ENCODE measurements around the gene TMEM11. TPM values are rescaled to one million over a fixed set of nuclear protein-coding genes. Genes with fewer than 3 reads are reported as not detected.

TMEM11 gene
- total RNA-seq, 1 donor from 2014 or later, result 35.6 TPM

DNA sequence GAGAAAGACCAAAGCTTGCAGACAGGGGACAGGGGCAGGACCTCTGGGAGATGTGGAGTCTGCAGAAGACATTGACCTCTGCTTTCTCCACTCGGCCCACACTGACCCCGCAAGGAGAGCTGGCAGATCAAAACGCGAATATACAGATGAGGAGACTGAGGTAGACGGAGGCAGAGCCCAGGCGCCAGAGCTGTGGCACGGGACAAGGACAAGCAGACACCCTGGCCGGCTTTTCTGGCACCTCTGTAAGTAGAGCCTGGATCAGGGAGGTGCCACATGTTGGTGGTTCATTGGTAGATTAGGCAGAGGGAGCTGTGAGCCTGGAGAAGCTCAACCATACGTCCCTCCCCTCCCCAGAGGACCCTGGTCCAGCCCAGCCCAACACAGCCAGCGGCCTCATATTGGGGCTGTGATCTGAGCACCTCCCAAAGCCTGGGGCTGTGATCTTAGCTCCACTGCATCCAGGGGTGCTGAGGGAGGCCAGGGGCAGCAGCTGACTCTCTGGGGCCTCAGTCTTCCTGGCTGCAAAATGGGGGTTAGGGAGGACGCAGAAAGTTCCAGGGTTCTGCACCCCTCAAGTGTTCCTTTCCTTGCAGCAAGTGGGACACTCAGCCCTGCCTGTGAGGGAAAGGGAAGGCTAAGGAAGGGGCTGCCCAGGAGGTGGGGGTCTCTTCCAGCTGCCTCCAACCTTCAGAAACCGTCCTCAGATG is 35.3 kb upstream of the TMEM11 start:
- no peak for DNase-seq (ENCODE audit: low spot score)
- intact Hi-C loops (cut with micrococcal nuclease), result no loop called here
- no peak overlapping the region for H3K27ac Mint-ChIP-seq
- no peaks in the 10 kb centered on the region for H3K36me3 Mint-ChIP-seq (ENCODE audit: low read depth)
- peaks cover 6% of the 10 kb centered on the region for H3K27me3 Mint-ChIP-seq (ENCODE audit: insufficient read depth)
- H3K4me1 Mint-ChIP-seq (ENCODE audit: low read depth), result peaks cover 7% of the 10 kb centered on the region
- H3K9me3 Mint-ChIP-seq, result no peaks in the 10 kb centered on the region
- no peak overlapping the region for H3K4me3 Mint-ChIP-seq

DNA sequence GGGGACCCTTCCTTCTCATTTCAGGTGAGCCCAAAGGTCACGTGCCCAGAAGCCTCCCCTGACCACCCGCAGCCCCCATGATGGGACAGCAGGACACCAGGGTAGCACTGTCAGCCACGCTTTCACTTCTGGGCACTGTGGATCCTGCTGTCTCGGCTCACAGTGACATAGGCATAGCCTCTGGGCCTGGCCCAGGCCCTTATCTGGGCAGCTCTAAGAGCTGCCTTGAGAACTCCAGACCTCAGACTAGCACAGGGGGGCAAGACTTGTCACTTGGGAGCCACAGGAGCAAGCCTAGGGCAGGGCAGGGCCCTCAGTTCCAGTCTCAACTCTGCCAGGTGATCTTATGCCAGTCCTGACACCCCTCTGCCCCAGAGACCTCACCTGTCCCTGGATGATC is 34.5 kb upstream of the TMEM11 start:
- H3K36me3 Mint-ChIP-seq (ENCODE audit: low read depth), result no peaks in the 10 kb centered on the region
- intact Hi-C loops (cut with micrococcal nuclease), result no loop called here
- no peak overlapping the region for H3K4me3 Mint-ChIP-seq
- no peak for DNase-seq (ENCODE audit: low spot score)
- H3K4me1 Mint-ChIP-seq (ENCODE audit: low read depth), result peaks cover 7% of the 10 kb centered on the region
- no peak overlapping the region for H3K27ac Mint-ChIP-seq
- no peaks in the 10 kb centered on the region for H3K9me3 Mint-ChIP-seq
- H3K27me3 Mint-ChIP-seq (ENCODE audit: insufficient read depth), result peaks cover 5% of the 10 kb centered on the region

- peaks cover 5% of the 10 kb centered on the region for H3K27me3 Mint-ChIP-seq (ENCODE audit: insufficient read depth)
- H3K4me3 Mint-ChIP-seq, result no peak overlapping the region
- DNase-seq (ENCODE audit: low spot score), result no peak
- H3K9me3 Mint-ChIP-seq, result no peaks in the 10 kb centered on the region
- no peak overlapping the region for H3K27ac Mint-ChIP-seq
- H3K4me1 Mint-ChIP-seq (ENCODE audit: low read depth), result peaks cover 7% of the 10 kb centered on the region
- intact Hi-C loops (cut with micrococcal nuclease), result no loop called here
- no peaks in the 10 kb centered on the region for H3K36me3 Mint-ChIP-seq (ENCODE audit: low read depth)
These were observed 33.7 kb upstream of the TMEM11 start for GRCh38 chr17:21247552-21248258.

DNA sequence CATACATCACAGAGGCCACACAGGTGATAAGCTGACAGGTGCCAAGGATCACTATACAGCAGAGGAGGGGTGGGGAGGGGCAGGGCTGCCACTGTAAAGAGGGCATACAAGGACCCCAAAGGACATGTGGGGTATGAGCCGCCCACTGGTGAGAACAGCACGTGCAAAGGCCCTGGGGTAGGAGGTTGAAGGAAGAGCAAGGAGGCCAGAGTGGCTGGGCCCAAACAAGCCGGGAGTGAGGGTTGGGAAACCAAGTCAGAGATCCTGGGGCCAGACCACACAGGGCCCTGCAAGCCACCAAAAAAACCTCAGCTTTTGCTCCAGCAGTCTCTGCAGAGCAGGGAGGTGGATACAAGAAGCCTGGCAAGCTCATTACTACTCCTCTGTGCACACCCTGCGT is 32.7 kb upstream of the TMEM11 start:
- intact Hi-C loops (cut with micrococcal nuclease), result no loop called here
- Mint-ChIP-seq H3K27ac (no peak overlapping the region), H3K4me3 (no peak overlapping the region), H3K36me3 (ENCODE audit: low read depth) (no peaks in the 10 kb centered on the region), H3K4me1 (ENCODE audit: low read depth) (no peaks in the 10 kb centered on the region), H3K27me3 (ENCODE audit: insufficient read depth) (no peaks in the 10 kb centered on the region), H3K9me3 (no peaks in the 10 kb centered on the region)
- no peak for DNase-seq (ENCODE audit: low spot score)

DNA sequence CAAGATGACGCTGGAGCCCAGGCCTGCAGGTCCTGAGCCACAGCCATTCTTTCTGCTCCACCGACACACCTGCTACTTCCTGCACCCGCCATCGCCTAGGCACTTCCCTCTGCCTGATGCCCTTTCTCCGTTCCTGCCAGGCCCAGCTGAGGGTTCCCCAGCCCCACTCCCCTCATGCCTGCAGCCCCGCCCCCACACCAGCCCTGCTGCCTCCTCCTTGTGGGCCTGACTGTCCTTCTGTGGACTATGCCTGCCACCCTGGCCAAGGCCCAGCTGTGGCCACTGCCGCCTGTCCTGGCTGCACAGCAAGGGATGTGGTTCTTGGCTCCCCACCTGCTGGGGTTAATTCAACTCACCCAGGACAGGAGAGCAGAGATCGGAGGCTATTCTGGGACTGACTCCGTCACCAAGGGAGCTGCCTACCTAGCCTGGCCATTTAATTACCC is 31.7 kb upstream of the TMEM11 start:
- no peaks in the 10 kb centered on the region for H3K9me3 Mint-ChIP-seq
- intact Hi-C loops (cut with micrococcal nuclease), result no loop called here
- H3K27me3 Mint-ChIP-seq (ENCODE audit: insufficient read depth), result no peaks in the 10 kb centered on the region
- DNase-seq (ENCODE audit: low spot score), result no peak
- H3K4me1 Mint-ChIP-seq (ENCODE audit: low read depth), result no peaks in the 10 kb centered on the region
- no peaks in the 10 kb centered on the region for H3K36me3 Mint-ChIP-seq (ENCODE audit: low read depth)
- H3K4me3 Mint-ChIP-seq, result no peak overlapping the region
- H3K27ac Mint-ChIP-seq, result no peak overlapping the region

- Mint-ChIP-seq H3K27ac (no peak overlapping the region), H3K4me3 (no peak overlapping the region), H3K4me1 (ENCODE audit: low read depth) (no peaks in the 10 kb centered on the region), H3K9me3 (no peaks in the 10 kb centered on the region), H3K27me3 (ENCODE audit: insufficient read depth) (no peaks in the 10 kb centered on the region), H3K36me3 (ENCODE audit: low read depth) (no peaks in the 10 kb centered on the region)
- no peak for DNase-seq (ENCODE audit: low spot score)
- intact Hi-C loops (cut with micrococcal nuclease), result no loop called here
These were observed 29.7 kb upstream of the TMEM11 start for GRCh38 chr17:21243516-21244303.

DNA sequence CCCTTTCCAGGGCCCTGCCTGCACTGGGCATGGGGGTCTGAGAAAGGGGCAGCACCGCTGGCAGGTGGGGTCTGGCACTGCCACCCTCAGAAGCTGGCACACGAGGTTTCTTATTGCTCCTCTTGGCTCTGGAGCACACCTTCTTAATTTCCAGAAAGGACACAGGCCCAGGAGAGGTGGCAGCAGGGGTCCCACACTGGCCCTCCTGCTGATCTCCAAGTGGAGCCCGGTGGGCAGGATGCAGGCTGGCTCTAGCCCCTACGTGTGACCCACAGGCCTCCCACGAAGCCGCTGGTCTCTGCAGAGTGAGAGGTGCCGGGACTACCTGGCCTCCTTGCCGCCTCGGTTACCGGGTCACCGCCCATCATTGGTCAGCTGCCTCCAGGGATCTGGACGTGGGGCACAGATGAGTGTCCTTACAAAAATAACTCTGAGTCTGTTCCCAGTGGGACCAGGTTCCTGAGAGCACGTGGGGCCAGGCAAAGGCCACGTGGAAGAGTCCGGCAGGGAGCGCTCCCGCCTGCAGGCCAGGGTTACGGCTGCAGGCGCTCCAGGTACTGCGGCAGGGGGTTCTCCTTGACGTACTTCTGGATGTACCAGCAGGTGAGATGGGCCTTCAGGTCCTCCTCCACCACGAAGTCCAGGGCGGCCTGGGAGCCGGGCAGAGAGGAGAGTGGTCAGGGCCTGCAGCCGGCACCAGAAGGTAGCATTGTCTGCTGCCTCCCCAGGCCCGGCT is 29.0 kb upstream of the TMEM11 start:
- Mint-ChIP-seq H3K4me1 (ENCODE audit: low read depth) (no peaks in the 10 kb centered on the region), H3K9me3 (no peaks in the 10 kb centered on the region), H3K27ac (no peak overlapping the region), H3K4me3 (no peak overlapping the region), H3K27me3 (ENCODE audit: insufficient read depth) (no peaks in the 10 kb centered on the region), H3K36me3 (ENCODE audit: low read depth) (no peaks in the 10 kb centered on the region)
- intact Hi-C loops (cut with micrococcal nuclease), result no loop called here
- no peak for DNase-seq (ENCODE audit: low spot score)

DNA sequence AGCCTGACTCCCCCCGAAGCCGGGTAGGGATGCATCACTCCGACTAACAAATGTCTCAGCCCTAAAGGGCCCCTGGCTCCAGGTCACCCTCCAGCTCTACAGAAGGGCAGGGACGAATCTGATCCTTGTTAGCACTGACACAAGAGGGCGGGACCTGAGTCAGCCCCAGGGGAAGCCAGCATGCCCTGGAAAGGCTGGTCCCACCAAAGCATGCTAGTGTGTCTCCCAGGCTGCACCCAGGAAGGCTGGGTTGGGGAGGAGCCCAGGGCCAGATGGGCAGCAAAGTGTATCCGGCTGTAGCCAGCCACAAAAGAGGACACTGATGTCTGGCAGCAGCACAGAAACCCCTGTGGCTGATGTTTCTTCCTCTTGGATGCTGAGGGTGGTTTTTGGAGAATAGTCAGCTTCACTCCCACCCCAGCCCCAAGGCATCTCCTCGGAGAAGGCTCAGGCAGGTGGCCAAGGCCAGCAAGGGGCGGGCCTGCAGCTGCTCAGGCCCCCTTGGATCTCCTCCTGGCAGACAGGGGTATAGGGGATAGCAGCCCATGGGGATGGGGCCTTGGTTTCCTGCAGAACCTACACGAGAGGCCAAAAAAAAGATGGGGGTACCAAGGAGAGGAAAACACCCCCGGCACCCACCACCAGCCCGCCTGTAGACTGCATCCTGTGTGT is 28.2 kb upstream of the TMEM11 start:
- Mint-ChIP-seq H3K27me3 (ENCODE audit: insufficient read depth) (no peaks in the 10 kb centered on the region), H3K9me3 (no peaks in the 10 kb centered on the region), H3K4me1 (ENCODE audit: low read depth) (no peaks in the 10 kb centered on the region), H3K27ac (no peak overlapping the region), H3K36me3 (ENCODE audit: low read depth) (no peaks in the 10 kb centered on the region), H3K4me3 (no peak overlapping the region)
- DNase-seq (ENCODE audit: low spot score), result no peak
- intact Hi-C loops (cut with micrococcal nuclease), result no loop called here

GRCh38 chr17:21241564-21241963 is 27.6 kb upstream of the TMEM11 start:
- intact Hi-C loops (cut with micrococcal nuclease), result no loop called here
- no peaks in the 10 kb centered on the region for H3K9me3 Mint-ChIP-seq
- no peak overlapping the region for H3K4me3 Mint-ChIP-seq
- H3K27me3 Mint-ChIP-seq (ENCODE audit: insufficient read depth), result no peaks in the 10 kb centered on the region
- H3K27ac Mint-ChIP-seq, result no peak overlapping the region
- no peak for DNase-seq (ENCODE audit: low spot score)
- H3K36me3 Mint-ChIP-seq (ENCODE audit: low read depth), result no peaks in the 10 kb centered on the region
- no peaks in the 10 kb centered on the region for H3K4me1 Mint-ChIP-seq (ENCODE audit: low read depth)

GRCh38 chr17:21240369-21241055 is 26.6 kb upstream of the TMEM11 start:
- no peak for DNase-seq (ENCODE audit: low spot score)

GRCh38 chr17:21239680-21240368 is 25.9 kb upstream of the TMEM11 start:
- DNase-seq (ENCODE audit: low spot score), result no peak
- H3K36me3 Mint-ChIP-seq (ENCODE audit: low read depth), result peaks cover 2% of the 10 kb centered on the region
- intact Hi-C loops (cut with micrococcal nuclease), result no loop called here
- H3K4me3 Mint-ChIP-seq, result no peak overlapping the region
- no peaks in the 10 kb centered on the region for H3K27me3 Mint-ChIP-seq (ENCODE audit: insufficient read depth)
- no peaks in the 10 kb centered on the region for H3K4me1 Mint-ChIP-seq (ENCODE audit: low read depth)
- H3K9me3 Mint-ChIP-seq, result peaks cover 4% of the 10 kb centered on the region
- no peak overlapping the region for H3K27ac Mint-ChIP-seq

More at GRCh38 chr17:21240369-21241055, 26.6 kb upstream of the TMEM11 start:
- no peak overlapping the region for H3K27ac Mint-ChIP-seq
- peaks cover 4% of the 10 kb centered on the region for H3K9me3 Mint-ChIP-seq
- no peaks in the 10 kb centered on the region for H3K27me3 Mint-ChIP-seq (ENCODE audit: insufficient read depth)
- no peak overlapping the region for H3K4me3 Mint-ChIP-seq
- H3K36me3 Mint-ChIP-seq (ENCODE audit: low read depth), result peaks cover 2% of the 10 kb centered on the region
- intact Hi-C loops (cut with micrococcal nuclease), result no loop called here
- H3K4me1 Mint-ChIP-seq (ENCODE audit: low read depth), result no peaks in the 10 kb centered on the region

Measured in activated T-helper 1 cell treated with anti-CD3 and anti-CD28 coated beads, Interleukin-12 subunit alpha, Interleukin-12 subunit beta, Interleukin-2, Interleukin-4 antibody, amounts not matched to agents 30 ng/mL and 10 ng/mL and 1 ng/mL, durations not matched to agents 14 hours and 24 hours and 36 hours (primary cell).